Nephron progenitor cell (in vitro differentiated cells): ENCODE data around the gene OR2C3.
"Not testable (repeated sequence)": the region's sequence is repeated elsewhere in the genome, so short reads cannot be mapped to it uniquely, and the experiment has no call there.

Source experiments
- DNase-seq: peaks from one replicate; pipeline ENCODE4 v3.0.0; 2021
- H3K27ac Mint-ChIP-seq: 2 replicates; pipeline ENCODE4 v1.8.0; 2021; ENCODE audit warnings: mild to moderate bottlenecking, moderate library complexity, mixed read lengths
- H3K27me3 Mint-ChIP-seq: 2 replicates; pipeline ENCODE4 v1.8.0; 2021; ENCODE audit warnings: mild to moderate bottlenecking, low read depth, mixed read lengths; ENCODE audit not compliant: poor library complexity
- H3K36me3 Mint-ChIP-seq: 2 replicates; pipeline ENCODE4 v1.8.0; 2021; ENCODE audit warnings: low read depth, mixed read lengths
- H3K4me1 Mint-ChIP-seq: 2 replicates; pipeline ENCODE4 v1.8.0; 2021; ENCODE audit warnings: mixed read lengths
- H3K4me3 Mint-ChIP-seq: 2 replicates; pipeline ENCODE4 v1.8.0; 2021; ENCODE audit warnings: mild to moderate bottlenecking, moderate library complexity, mixed read lengths
- H3K9me3 Mint-ChIP-seq: 2 replicates; pipeline ENCODE4 v1.8.0; 2021; ENCODE audit warnings: mild to moderate bottlenecking, moderate library complexity, mixed read lengths
- TF ChIP-seq, protein P1 (sequence below): fragments of 200-600 bp; sonication (generic); IDR thresholded peaks from 2 replicates; pipeline ENCODE4 v1.5.0; 2021; ENCODE audit warnings: antibody characterized with exemption

The OR2C3 gene

DNA sequence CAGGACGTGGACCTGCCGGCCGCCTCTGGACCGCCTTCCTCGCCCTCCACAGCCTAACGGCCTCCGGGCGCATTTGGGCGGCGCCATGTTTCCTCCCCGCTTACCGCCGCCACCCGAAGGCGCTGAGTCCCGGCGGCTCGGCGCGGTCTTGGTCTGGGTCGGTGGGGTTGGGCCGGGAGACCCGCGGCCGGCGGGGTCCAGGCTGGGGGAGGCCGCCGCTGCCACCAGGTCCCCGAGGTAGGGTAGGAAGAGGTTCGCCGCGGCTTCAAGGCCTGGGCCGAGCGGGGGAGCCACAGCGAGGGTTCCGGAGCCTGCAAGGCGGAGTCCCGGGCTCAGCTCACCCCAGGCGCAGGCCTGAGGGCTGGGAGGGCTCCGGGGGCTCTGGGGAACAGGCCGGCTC lies 5.5 kb downstream of the OR2C3 start:
- peaks cover 5% of the 10 kb centered on the region for H3K4me1 Mint-ChIP-seq
- no peaks in the 10 kb centered on the region for H3K36me3 Mint-ChIP-seq
- H3K27ac Mint-ChIP-seq, result no peak overlapping the region
- DNase-seq, result no peak
- peaks cover 9% of the 10 kb centered on the region for H3K27me3 Mint-ChIP-seq
- TF ChIP-seq, protein P1, sequence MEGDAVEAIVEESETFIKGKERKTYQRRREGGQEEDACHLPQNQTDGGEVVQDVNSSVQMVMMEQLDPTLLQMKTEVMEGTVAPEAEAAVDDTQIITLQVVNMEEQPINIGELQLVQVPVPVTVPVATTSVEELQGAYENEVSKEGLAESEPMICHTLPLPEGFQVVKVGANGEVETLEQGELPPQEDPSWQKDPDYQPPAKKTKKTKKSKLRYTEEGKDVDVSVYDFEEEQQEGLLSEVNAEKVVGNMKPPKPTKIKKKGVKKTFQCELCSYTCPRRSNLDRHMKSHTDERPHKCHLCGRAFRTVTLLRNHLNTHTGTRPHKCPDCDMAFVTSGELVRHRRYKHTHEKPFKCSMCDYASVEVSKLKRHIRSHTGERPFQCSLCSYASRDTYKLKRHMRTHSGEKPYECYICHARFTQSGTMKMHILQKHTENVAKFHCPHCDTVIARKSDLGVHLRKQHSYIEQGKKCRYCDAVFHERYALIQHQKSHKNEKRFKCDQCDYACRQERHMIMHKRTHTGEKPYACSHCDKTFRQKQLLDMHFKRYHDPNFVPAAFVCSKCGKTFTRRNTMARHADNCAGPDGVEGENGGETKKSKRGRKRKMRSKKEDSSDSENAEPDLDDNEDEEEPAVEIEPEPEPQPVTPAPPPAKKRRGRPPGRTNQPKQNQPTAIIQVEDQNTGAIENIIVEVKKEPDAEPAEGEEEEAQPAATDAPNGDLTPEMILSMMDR, result no peak
- H3K9me3 Mint-ChIP-seq, result peaks cover 4% of the 10 kb centered on the region
- H3K4me3 Mint-ChIP-seq, result no peak overlapping the region

DNA sequence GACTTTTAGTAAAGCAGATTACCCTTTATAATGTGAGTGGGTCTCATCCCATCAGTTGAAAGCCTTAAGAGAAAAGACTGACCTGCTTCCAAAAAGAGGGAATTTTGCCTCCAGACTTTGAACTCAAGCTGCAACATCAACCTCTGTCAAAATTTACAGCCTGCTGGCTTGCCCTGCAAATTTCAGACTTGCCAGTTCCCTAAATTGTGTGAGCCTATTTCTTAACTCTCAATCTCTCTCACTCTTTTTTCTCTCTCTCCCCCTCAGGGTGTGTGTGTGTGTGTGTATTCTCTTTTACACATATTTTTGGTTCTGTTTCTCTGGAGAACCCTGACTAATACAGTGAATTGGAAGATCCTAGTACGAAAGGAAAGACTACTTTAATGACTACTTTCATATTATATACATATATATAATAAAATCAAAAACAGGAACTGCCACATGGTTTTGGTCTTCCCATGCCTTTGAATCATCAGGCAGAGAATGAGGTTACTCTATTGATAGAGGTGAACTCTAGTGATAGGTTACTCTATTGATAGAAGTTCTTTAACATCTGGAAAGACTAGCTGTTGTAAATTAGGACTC lies 6.4 kb downstream of the OR2C3 start:
- H3K4me3 Mint-ChIP-seq, result no peak overlapping the region
- no peaks in the 10 kb centered on the region for H3K36me3 Mint-ChIP-seq
- H3K4me1 Mint-ChIP-seq, result peaks cover 5% of the 10 kb centered on the region
- no peak overlapping the region for H3K27ac Mint-ChIP-seq
- TF ChIP-seq, protein P1, result no peak
- H3K9me3 Mint-ChIP-seq, result peaks cover 4% of the 10 kb centered on the region
- no peak for DNase-seq
- peaks cover 14% of the 10 kb centered on the region for H3K27me3 Mint-ChIP-seq

DNA sequence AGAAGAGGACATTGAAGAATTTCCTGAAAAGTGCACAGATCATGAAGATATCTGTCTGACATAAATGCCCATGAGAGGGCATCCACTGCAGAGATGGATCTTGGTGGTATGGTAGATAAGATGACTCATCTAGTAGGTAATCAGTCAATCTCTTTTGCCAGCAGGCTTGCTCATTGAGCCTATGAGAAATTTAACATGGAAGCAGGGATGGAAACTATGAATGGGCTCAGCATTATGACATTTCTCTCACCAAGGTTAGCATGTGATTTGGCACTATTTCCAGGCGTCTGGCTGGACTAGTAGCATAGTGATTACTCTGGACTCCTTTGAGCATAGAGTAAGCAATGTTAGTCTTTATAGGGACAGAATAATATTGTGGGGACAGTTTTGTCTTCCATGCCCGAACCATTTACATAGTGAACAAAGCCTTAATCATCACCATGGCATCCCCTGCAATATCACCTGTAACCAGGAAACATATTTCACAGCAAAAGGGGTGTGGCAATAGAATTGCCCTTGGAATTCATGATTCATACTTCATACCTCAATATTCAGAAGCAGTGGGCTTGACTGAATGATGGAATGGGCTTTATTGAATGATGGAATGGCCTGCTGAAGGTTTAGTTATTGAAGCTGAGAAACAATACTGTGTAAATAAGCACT lies 7.3 kb downstream of the OR2C3 start:
- Mint-ChIP-seq H3K27ac (no peak overlapping the region), H3K4me1 (peaks cover 5% of the 10 kb centered on the region), H3K27me3 (peaks cover 14% of the 10 kb centered on the region), H3K4me3 (no peak overlapping the region), H3K36me3 (no peaks in the 10 kb centered on the region), H3K9me3 (peaks cover 7% of the 10 kb centered on the region)
- no peak for DNase-seq
- TF ChIP-seq, protein P1, result no peak

DNA sequence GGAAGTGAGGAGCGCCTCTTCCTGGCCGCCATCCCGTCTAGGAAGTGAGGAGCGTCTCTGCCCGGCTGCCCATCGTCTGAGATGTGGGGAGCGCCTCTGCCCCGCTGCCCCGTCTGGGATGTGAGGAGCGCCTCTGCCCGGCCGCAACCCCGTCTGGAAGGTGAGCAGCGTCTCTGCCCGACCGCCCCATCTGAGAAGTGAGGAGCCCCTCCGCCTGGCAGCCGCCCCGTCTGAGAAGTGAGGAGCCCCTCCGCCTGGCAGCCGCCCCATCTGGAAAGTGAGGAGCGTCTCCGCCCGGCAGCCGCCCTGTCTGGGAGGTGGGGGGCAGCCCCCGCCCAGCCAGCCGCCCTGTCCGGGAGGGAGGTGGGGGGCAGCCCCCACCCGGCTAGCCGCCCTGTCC lies 14.4 kb downstream of the OR2C3 start:
- not testable (repeated sequence) for DNase-seq, H3K36me3 Mint-ChIP-seq, H3K4me3 Mint-ChIP-seq

DNA sequence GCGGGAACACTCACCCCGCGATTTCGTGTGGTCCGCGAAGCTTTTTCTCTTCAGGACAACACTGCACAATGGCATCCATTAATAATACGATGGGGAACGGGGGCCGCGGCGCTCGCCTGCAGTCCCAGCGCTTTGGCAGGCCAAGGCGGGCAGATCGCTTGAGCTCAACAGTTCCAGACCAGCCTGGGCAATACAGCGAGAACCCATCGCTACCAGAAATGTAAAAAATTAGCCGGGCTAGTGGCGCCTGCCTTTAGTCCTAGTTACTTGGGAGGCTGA lies 17.7 kb downstream of the OR2C3 start:
- no peaks in the 10 kb centered on the region for H3K4me1 Mint-ChIP-seq
- no peak overlapping the region for H3K27ac Mint-ChIP-seq
- DNase-seq, result no peak
- H3K4me3 Mint-ChIP-seq, result no peak overlapping the region
- H3K36me3 Mint-ChIP-seq, result no peaks in the 10 kb centered on the region
- H3K27me3 Mint-ChIP-seq, result no peaks in the 10 kb centered on the region
- peaks cover 45% of the 10 kb centered on the region for H3K9me3 Mint-ChIP-seq
- TF ChIP-seq, protein P1, result no peak

More for the DNA sequence above, 14.4 kb downstream of the OR2C3 start:
- not testable (repeated sequence) for H3K4me1 Mint-ChIP-seq, H3K27ac Mint-ChIP-seq
- Mint-ChIP-seq H3K27me3 (peaks cover 10% of the 10 kb centered on the region), H3K9me3 (peaks cover 43% of the 10 kb centered on the region)

DNA sequence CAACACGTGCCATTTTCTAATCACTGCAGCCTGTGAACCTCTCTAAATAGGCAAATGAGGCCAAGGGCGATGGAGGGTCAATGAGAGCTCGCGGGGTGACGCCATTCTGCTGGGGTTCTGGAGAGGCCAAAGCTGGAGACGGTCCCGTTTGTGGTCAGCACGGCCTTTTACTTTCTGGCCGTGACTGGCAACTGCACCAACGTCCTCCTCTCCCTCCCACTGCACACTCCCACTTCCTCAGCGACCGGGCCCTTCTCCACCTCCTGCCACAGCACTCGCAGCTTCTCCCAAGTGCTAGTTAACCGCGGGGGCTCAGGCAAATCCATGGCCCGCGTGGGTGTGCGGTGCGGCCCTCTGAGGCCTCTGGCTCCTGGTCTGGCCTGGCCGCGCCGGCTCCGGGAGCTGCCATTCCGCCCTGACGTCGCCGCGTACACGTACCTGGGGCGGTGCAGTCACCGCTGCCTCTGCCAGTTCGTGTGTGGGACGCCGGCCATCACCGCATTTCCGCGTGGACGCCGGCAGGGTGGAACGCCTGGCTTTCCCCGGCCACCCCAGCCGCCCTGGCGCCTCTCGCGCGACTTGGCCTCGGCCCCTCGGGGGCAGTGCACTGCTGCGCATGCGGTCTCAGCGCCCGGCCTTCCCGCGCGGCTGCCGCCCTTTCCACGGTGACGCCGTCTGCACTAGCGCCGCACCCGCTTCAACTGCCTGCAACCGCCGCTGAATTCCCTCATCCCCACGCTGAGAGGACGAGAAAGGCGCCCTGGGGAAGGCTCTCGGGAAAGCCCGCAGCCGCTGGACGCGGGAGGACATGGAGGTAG lies 18.2 kb downstream of the OR2C3 start:
- Mint-ChIP-seq H3K4me1 (no peaks in the 10 kb centered on the region), H3K9me3 (peaks cover 41% of the 10 kb centered on the region), H3K27ac (no peak overlapping the region), H3K4me3 (no peak overlapping the region), H3K27me3 (no peaks in the 10 kb centered on the region), H3K36me3 (no peaks in the 10 kb centered on the region)
- DNase-seq, result no peak
- TF ChIP-seq, protein P1, result no peak
